Measurements from ENCODE around the gene HES2.
A peak's percentile ranks its signal among the peaks of the same experiment; 100 is the strongest.

HES2 gene

GRCh38 chr1:6465461-6466005 lies 45.8 kb upstream of the HES2 start:
- no peak for TF ChIP-seq CTCF (IDR thresholded peaks at IDR 0.05; ENCODE audit: low read depth, low read length)
- DNase-seq (ENCODE audit: low read depth, low spot score), result no peak
- in situ Hi-C loops (cut with HindIII; ENCODE audit: low sequenced_read_pairs), result no loop called here
- no peak overlapping the region for H3K4me3 ChIP-seq (ENCODE audit: low read depth, low read length)

DNA sequence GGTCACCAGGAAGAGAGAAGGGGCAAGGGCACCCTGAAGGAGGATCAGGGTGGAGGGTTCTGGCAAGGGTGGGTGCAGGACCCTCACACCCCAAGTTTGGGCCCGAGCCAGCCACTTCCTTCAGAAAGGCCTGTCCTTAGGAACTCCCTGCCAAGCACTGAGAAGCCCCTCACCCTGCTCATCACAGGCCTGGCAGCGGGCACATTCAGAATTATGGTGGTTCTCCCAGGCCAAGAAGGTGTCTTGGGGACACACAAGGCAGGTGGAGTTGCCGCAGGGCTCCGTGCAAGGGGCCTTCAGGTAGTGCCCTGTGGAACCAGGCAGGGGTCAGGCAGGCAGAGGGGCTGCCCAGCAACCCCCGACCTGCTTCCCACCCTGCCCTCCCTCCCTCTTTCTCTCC lies 45.2 kb upstream of the HES2 start:
- in situ Hi-C loops (cut with HindIII; ENCODE audit: low sequenced_read_pairs), result no loop called here
- no peak overlapping the region for H3K4me3 ChIP-seq (ENCODE audit: low read depth, low read length)
- no peak for TF ChIP-seq CTCF (IDR thresholded peaks at IDR 0.05; ENCODE audit: low read depth, low read length)
- DNase-seq (ENCODE audit: low read depth, low spot score), result no peak

GRCh38 chr1:6464514-6464836 lies 44.8 kb upstream of the HES2 start:
- in situ Hi-C loops (cut with HindIII; ENCODE audit: low sequenced_read_pairs), result no loop called here
- no peak for TF ChIP-seq CTCF (IDR thresholded peaks at IDR 0.05; ENCODE audit: low read depth, low read length)
- H3K4me3 ChIP-seq (ENCODE audit: low read depth, low read length), result no peak overlapping the region

GRCh38 chr1:6463120-6463412 lies 43.3 kb upstream of the HES2 start:
- no peak for TF ChIP-seq CTCF (IDR thresholded peaks at IDR 0.05; ENCODE audit: low read depth, low read length)
- in situ Hi-C loops (cut with HindIII; ENCODE audit: low sequenced_read_pairs), result no loop called here
- no peak overlapping the region for H3K4me3 ChIP-seq (ENCODE audit: low read depth, low read length)
- no peak for DNase-seq (ENCODE audit: low read depth, low spot score)

More at GRCh38 chr1:6464514-6464836, 44.8 kb upstream of the HES2 start:
- DNase-seq (ENCODE audit: low read depth, low spot score), result no peak

- H3K4me3 ChIP-seq (ENCODE audit: low read depth, low read length), result no peak overlapping the region
- DNase-seq (ENCODE audit: low read depth, low spot score), result no peak
- TF ChIP-seq CTCF (IDR thresholded peaks at IDR 0.05; ENCODE audit: low read depth, low read length), result peak; percentile 5
- in situ Hi-C loops (cut with HindIII; ENCODE audit: low sequenced_read_pairs), result no loop called here
These were observed 42.8 kb upstream of the HES2 start for GRCh38 chr1:6462412-6463119.

GRCh38 chr1:6461538-6462411 lies 42.1 kb upstream of the HES2 start:
- in situ Hi-C loops (cut with HindIII; ENCODE audit: low sequenced_read_pairs), result no loop called here
- no peak for TF ChIP-seq CTCF (IDR thresholded peaks at IDR 0.05; ENCODE audit: low read depth, low read length)
- no peak for DNase-seq (ENCODE audit: low read depth, low spot score)
- no peak overlapping the region for H3K4me3 ChIP-seq (ENCODE audit: low read depth, low read length)

Data from astrocyte of the spinal cord (primary cell).